SK-N-SH (cell line): ENCODE data around the gene MTCL1. TPM values are rescaled to one million over a fixed set of nuclear protein-coding genes. Genes with fewer than 3 reads are reported as not detected.

Experiments
- CTCF ChIA-PET: fragments of 300-600, 350-600 bp; formaldehyde crosslinking; extraction: SDS; loops from one replicate; lab custom pipeline; 2021; lab: Yijun Ruan, JAX
- POLR2A ChIA-PET: fragments of 350-600 bp; sonication (Branson Sonifier 250); formaldehyde crosslinking; extraction: SDS; loops from one replicate; lab custom pipeline; 2020; ENCODE audit warnings: antibody characterized with exemption, inconsistent platforms; lab: Yijun Ruan, JAX
- DNase-seq: peaks from one replicate; pipeline ENCODE4 v3.0.0; 2012
- H2AFZ ChIP-seq: fragments of 200-600 bp; sonication (generic); 2 replicates; pipeline ENCODE4 v1.8.1; 2016; ENCODE audit warnings: antibody characterized with exemption, mild to moderate bottlenecking, low read depth
- H3F3A ChIP-seq: fragments of 200-600 bp; sonication (generic); replicated peaks from 2 replicates; pipeline ENCODE3; 2016; ENCODE audit warnings: antibody characterized with exemption, mild to moderate bottlenecking; ENCODE audit not compliant: insufficient read depth
- H3K27ac ChIP-seq, 2 experiments: fragments of 200-500 bp in 1 of 2; fragments of 200-600 bp in 1 of 2; sonication (Bioruptor generic) in 1 of 2; sonication (generic), shearing (Covaris generic) in 1 of 2; 2 replicates each; pipeline versions ENCODE4 v1.5.1 to v1.6.1; 2014 to 2016; ENCODE audit warnings: low read depth in 2 of 2, inconsistent platforms in 1 of 2, low read length in 1 of 2, mild to moderate bottlenecking in 1 of 2, mixed read lengths in 1 of 2
- H3K27me3 ChIP-seq: fragments of 200-600 bp; sonication (generic), shearing (Covaris generic); 2 replicates; pipeline ENCODE4 v1.6.1; 2016; ENCODE audit warnings: mixed run types; ENCODE audit not compliant: insufficient read depth
- H3K36me3 ChIP-seq, 2 experiments: fragments of 200-500 bp in 1 of 2; fragments of 200-600 bp in 1 of 2; sonication (Bioruptor generic) in 1 of 2; sonication (generic) in 1 of 2; replicated peaks in 1 of 2; 2 replicates each; pipeline versions ENCODE3 to v1.5.1; 2014 to 2016; ENCODE audit warnings: low read length in 1 of 2, mild to moderate bottlenecking in 1 of 2; ENCODE audit not compliant: insufficient read depth in 2 of 2, control insufficient read depth in 1 of 2
- H3K4me1 ChIP-seq, 2 experiments: fragments of 200-500 bp in 1 of 2; fragments of 200-600 bp in 1 of 2; sonication (Bioruptor generic) in 1 of 2; sonication (generic), shearing (Covaris generic) in 1 of 2; 2 replicates each; pipeline versions ENCODE4 v1.5.1 to v1.6.1; 2014 to 2016; ENCODE audit warnings: low read depth in 1 of 2, low read length in 1 of 2, mixed run types in 1 of 2; ENCODE audit not compliant: insufficient read depth in 2 of 2, control insufficient read depth in 1 of 2
- H3K4me2 ChIP-seq: fragments of 200-600 bp; sonication (generic), shearing (Covaris generic); 2 replicates; pipeline ENCODE4 v1.6.1; 2017; ENCODE audit warnings: mixed run types
- H3K4me3 ChIP-seq, 2 experiments: fragments of 200-500 bp in 1 of 2; fragments of 200-600 bp in 1 of 2; sonication (Bioruptor generic) in 1 of 2; sonication (generic), shearing (Covaris generic) in 1 of 2; 2 replicates each; pipeline versions ENCODE4 v1.5.1 to v1.8.1; 2014 to 2016; ENCODE audit warnings: low read depth in 2 of 2, inconsistent platforms in 1 of 2, low read length in 1 of 2, mild to moderate bottlenecking in 1 of 2, mixed read lengths in 1 of 2, moderate library complexity in 1 of 2
- H3K79me2 ChIP-seq: fragments of 200-600 bp; sonication (generic); 2 replicates; pipeline ENCODE4 v1.8.1; 2017; ENCODE audit warnings: mild to moderate bottlenecking; ENCODE audit not compliant: insufficient read depth
- H3K9ac ChIP-seq: fragments of 200-600 bp; sonication (generic); 2 replicates; pipeline ENCODE4 v1.6.1; 2017; ENCODE audit warnings: mixed run types
- H3K9me2 ChIP-seq: fragments of 200-600 bp; sonication (generic); 2 replicates; pipeline ENCODE4 v1.6.1; 2017; ENCODE audit warnings: mixed run types
- H3K9me3 ChIP-seq: fragments of 200-600 bp; sonication (generic); 2 replicates; pipeline ENCODE4 v1.6.1; 2017; ENCODE audit warnings: mixed run types, mild to moderate bottlenecking, moderate library complexity
- H4K20me1 ChIP-seq: fragments of 200-600 bp; sonication (generic); 2 replicates; pipeline ENCODE4 v1.6.1; 2017; ENCODE audit warnings: mild to moderate bottlenecking, mixed run types; ENCODE audit not compliant: insufficient read depth
- CHD2 ChIP-seq: fragments of 150-350 bp; IDR thresholded peaks from 2 replicates; pipeline ENCODE4 v1.6.1; 2018; ENCODE audit warnings: low read length; ENCODE audit not compliant: partially characterized antibody
- CTCF ChIP-seq: fragments of 200-600 bp; sonication (generic); IDR thresholded peaks from 2 replicates; pipeline ENCODE4 v1.6.1; 2017; ENCODE audit warnings: antibody characterized with exemption, mild to moderate bottlenecking, moderate library complexity
- EP300 ChIP-seq, 2 experiments: IDR thresholded peaks; 2 replicates each; pipeline versions ENCODE4 v1.4.0 to v1.6.1; 2012; ENCODE audit warnings: borderline replicate concordance in 1 of 2, low read depth in 1 of 2, low read length in 1 of 2
- FOSL2 ChIP-seq: IDR thresholded peaks from 2 replicates; pipeline ENCODE4 v1.4.0; 2012; ENCODE audit warnings: low read depth, mild to moderate bottlenecking, moderate library complexity, borderline replicate concordance
- FOXJ3 ChIP-seq: sonication (generic); formaldehyde crosslinking; IDR thresholded peaks from 2 replicates; pipeline ENCODE4 v1.5.1; 2020; ENCODE audit warnings: mild to moderate bottlenecking, missing genetic modification reagents
- FOXM1 ChIP-seq: IDR thresholded peaks from 2 replicates; pipeline ENCODE4 v1.4.0; 2012; ENCODE audit warnings: low read depth, mild to moderate bottlenecking
- GABPA ChIP-seq: IDR thresholded peaks from 2 replicates; pipeline ENCODE4 v1.4.0; 2012; ENCODE audit warnings: low read depth, mild to moderate bottlenecking
- NRF1 ChIP-seq: IDR thresholded peaks from 2 replicates; pipeline ENCODE4 v1.6.1; 2012; ENCODE audit warnings: low read depth, mild to moderate bottlenecking, low read length
- RAD21 ChIP-seq: IDR thresholded peaks from 2 replicates; pipeline ENCODE4 v1.6.1; 2012; ENCODE audit warnings: mild to moderate bottlenecking, low read length
- RCOR1 ChIP-seq: fragments of 150-350 bp; IDR thresholded peaks from 2 replicates; pipeline ENCODE4 v1.6.1; 2017; ENCODE audit warnings: antibody characterized with exemption, low read length
- REST ChIP-seq: IDR thresholded peaks from 2 replicates; pipeline ENCODE4 v1.6.1; 2012; ENCODE audit warnings: mild to moderate bottlenecking, low read depth, low read length, moderate library complexity
- RXRA ChIP-seq: IDR thresholded peaks from 2 replicates; pipeline ENCODE4 v1.4.0; 2012; ENCODE audit warnings: low read depth, mild to moderate bottlenecking, borderline replicate concordance
- TCF12 ChIP-seq: IDR thresholded peaks from 2 replicates; pipeline ENCODE4 v1.4.0; 2012
- TEAD4 ChIP-seq: IDR thresholded peaks from 2 replicates; pipeline ENCODE4 v1.4.0; 2012; ENCODE audit warnings: mild to moderate bottlenecking, borderline replicate concordance; ENCODE audit not compliant: insufficient read depth
- USF1 ChIP-seq: IDR thresholded peaks from 2 replicates; pipeline ENCODE4 v1.4.0; 2012; ENCODE audit warnings: low read depth, borderline replicate concordance
- YY1 ChIP-seq: IDR thresholded peaks from 2 replicates; pipeline ENCODE4 v1.4.0; 2012; ENCODE audit warnings: low read depth, mild to moderate bottlenecking
- WGBS: methylation state at CpG from one replicate; pipeline ENCODE4 v1.1.6; 2017; ENCODE audit warnings: low lambda C conversion rate; 5-methylcytosine and 5-hydroxymethylcytosine counted together
- polyA plus RNA-seq, 3 experiments: library from polyadenylated mRNA; depleted of rRNA; stranded (reverse); fragments of >200 nt; gene quantifications; 2 replicates each; pipeline ENCODE4 v1.2.3, GENCODE V29; 2012
- TF ChIP-seq, protein P1 (sequence below): IDR thresholded peaks from 2 replicates; pipeline ENCODE4; 2012

MTCL1 gene
- polyA plus RNA-seq, 1 of the 3 experiments (the other 2 are of a cell fraction), result 33.5 TPM

DNA sequence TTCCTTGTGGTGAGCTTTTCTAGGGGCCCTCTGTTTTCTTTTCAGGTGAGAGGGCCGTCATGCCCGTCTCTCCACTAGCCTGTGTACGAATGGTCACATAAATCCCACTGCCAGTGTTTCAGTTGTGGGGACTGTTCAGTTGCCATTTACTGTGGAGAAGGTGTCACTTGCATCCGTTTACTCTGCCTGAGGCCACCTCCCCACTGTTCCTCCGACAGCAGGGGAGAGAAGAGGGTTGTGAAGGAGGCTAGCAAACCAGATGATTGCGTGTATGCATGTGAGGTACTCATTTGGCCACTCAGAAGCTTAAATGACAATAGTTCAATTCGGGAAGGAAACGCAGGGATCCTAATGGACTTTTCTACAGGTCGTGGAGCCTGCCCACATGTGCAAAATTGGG lies 3.3 kb downstream of the MTCL1 start:
- Histone ChIP-seq H3K4me1 (peaks cover 8 to 28% of the 10 kb centered on the region in 2 experiments; a peak in 3 of 4 replicates), H3K27me3 (no peaks in the 10 kb centered on the region), H3K9me3 (no peaks in the 10 kb centered on the region), H3K9ac (no peak overlapping the region), H3K9me2 (no peaks in the 10 kb centered on the region), H3K4me2 (peak overlapping the region; percentile 96; the same call in 1 of the 2 replicates), H3F3A (no peaks in the 10 kb centered on the region), H2AFZ (no peak overlapping the region), H3K4me3 (peak overlapping the region in 1 of 2 experiments; percentile 2; a peak in 1 of 4 replicates), H3K79me2 (peaks cover 74% of the 10 kb centered on the region), H3K36me3 (peaks cover 6 to 7% of the 10 kb centered on the region in 2 experiments), H3K27ac (no peak overlapping the region), H4K20me1 (peaks cover 46% of the 10 kb centered on the region)
- POLR2A ChIA-PET, result interaction anchor here (2.9 kb wide), 1 partner anchor 58 kb away, joined by 18 read pairs; no protein-coding TSS in a partner anchor
- CTCF ChIA-PET, result interaction anchor here (1.4 to 4.5 kb wide), 5 partner anchors 12 to 279 kb away, joined by 4 to 34 read pairs (median 21); no protein-coding TSS in a partner anchor
- no peak for TF ChIP-seq CHD2
- TF ChIP-seq USF1, result no peak
- TF ChIP-seq YY1, result no peak
- TF ChIP-seq TEAD4, result no peak
- no peak for TF ChIP-seq RCOR1
- TF ChIP-seq, protein P1, sequence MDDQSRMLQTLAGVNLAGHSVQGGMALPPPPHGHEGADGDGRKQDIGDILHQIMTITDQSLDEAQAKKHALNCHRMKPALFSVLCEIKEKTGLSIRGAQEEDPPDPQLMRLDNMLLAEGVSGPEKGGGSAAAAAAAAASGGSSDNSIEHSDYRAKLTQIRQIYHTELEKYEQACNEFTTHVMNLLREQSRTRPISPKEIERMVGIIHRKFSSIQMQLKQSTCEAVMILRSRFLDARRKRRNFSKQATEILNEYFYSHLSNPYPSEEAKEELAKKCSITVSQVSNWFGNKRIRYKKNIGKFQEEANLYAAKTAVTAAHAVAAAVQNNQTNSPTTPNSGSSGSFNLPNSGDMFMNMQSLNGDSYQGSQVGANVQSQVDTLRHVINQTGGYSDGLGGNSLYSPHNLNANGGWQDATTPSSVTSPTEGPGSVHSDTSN, result no peak
- TF ChIP-seq CTCF, result no peak
- TF ChIP-seq TCF12, result no peak
- TF ChIP-seq RXRA, result no peak
- no peak for TF ChIP-seq NRF1
- no peak for TF ChIP-seq FOXM1
- no peak for TF ChIP-seq FOXJ3 (CRISPR knock-in tag)
- no peak for TF ChIP-seq RAD21
- TF ChIP-seq REST, result no peak
- no peak for TF ChIP-seq FOSL2
- TF ChIP-seq EP300 (IDR thresholded peaks at IDR 0.05; ENCODE audit: borderline replicate concordance in 1 of 2, low read depth in 1 of 2, low read length in 1 of 2), result no peak
- no peak for TF ChIP-seq GABPA
- 90% methylated on average over 9 of the region's 9 CpGs for WGBS
- DNase-seq, result no peak
